Right lobe of liver (tissue), 4 donors: Measurements from ENCODE around the gene BCKDHA.

Experiments used
- POLR2A ChIP-seq: fragments of 450-650 bp; IDR thresholded peaks from one replicate; pipeline ENCODE4 v1.6.1; 2017; ENCODE audit warnings: antibody characterized with exemption, mild to moderate bottlenecking
- TF ChIP-seq, protein P1 (sequence below), 4 donors: fragments of 200-600 bp in 3 of 4; fragments of 450-650 bp in 1 of 4; IDR thresholded peaks; one replicate each; pipeline versions ENCODE4 v1.5.1 to v1.8.0; 2016 to 2022; ENCODE audit warnings: antibody characterized with exemption in 4 of 4, mild to moderate bottlenecking in 2 of 4
- donor health status: DM: no; HTN: no; CAD: no.
- donor health status: DM: no; HTN: no; CAD: no.
- donor health status: DM: no; HTN: yes; CAD: no.

DNA sequence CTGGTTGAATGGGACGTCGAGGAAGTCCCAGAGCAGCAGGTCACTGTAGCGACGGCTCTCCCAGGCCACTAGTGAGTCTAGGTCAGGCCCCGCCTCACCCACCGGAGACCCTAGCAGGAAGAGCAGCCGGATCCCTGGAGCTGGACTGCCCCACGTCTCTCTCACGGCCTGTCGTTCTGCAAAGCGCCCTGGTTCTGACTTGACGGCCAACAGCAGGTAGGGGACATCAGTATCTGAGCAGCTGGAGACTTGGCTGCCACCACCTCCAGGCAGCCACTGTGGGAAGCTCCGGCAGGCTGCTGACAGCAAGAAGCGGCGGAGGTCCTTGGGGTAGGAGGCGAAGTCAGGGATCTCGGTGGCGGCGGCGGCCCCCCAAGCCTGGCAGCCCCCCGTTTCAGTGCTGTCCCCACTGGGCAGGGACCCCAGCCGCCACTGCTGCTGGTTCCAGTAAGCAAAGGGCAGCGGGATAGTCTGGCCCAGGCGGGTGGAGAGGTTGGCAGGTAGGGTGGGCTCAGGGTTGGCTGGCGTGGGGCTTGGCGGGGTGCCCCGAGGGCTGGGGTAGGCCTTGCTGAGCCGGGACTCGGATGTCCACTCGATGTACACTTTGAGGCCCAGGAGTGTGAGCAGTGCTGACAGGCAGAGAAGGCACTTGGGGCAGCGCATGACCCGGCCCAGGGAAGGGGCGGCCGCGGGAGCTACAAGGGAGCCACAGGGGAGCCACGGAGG, 28.7 kb downstream of the BCKDHA start:
- TF ChIP-seq, protein P1, sequence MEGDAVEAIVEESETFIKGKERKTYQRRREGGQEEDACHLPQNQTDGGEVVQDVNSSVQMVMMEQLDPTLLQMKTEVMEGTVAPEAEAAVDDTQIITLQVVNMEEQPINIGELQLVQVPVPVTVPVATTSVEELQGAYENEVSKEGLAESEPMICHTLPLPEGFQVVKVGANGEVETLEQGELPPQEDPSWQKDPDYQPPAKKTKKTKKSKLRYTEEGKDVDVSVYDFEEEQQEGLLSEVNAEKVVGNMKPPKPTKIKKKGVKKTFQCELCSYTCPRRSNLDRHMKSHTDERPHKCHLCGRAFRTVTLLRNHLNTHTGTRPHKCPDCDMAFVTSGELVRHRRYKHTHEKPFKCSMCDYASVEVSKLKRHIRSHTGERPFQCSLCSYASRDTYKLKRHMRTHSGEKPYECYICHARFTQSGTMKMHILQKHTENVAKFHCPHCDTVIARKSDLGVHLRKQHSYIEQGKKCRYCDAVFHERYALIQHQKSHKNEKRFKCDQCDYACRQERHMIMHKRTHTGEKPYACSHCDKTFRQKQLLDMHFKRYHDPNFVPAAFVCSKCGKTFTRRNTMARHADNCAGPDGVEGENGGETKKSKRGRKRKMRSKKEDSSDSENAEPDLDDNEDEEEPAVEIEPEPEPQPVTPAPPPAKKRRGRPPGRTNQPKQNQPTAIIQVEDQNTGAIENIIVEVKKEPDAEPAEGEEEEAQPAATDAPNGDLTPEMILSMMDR (IDR thresholded peaks at IDR 0.05), result no peak
- TF ChIP-seq POLR2A, result no peak
